ENCODE results near the gene PLXNA2.

GRCh38 chr1:208261874-208262273 is 17.7 kb upstream of the PLXNA2 start:
- TF ChIP-seq EZH2 (IDR thresholded peaks at IDR 0.05; ENCODE audit: insufficient read depth, low read length) (no peak), CTCF (IDR thresholded peaks at IDR 0.05; ENCODE audit: insufficient read depth, low read depth, low read length) (no peak)

Data from astrocyte (in vitro differentiated cells and primary cell).